ENCODE data around the gene FAM180A.

Gene FAM180A

GRCh38 chr7:135692055-135692454 is 56.6 kb downstream of the FAM180A start:
- H3K27ac ChIP-seq (replicated peaks), result no peak overlapping the region
- DNase-seq (ENCODE audit: low read depth in 1 of 2, low spot score in 1 of 2), result peak in 1 of 2 experiments; percentile 26
- TF ChIP-seq GABPA (IDR thresholded peaks at IDR 0.05; ENCODE audit: low read depth) (no peak), POLR2AphosphoS5 (IDR thresholded peaks at IDR 0.05; ENCODE audit: low read depth) (no peak), REST (IDR thresholded peaks at IDR 0.05; ENCODE audit: insufficient replicate concordance, low read depth) (no peak), CTCF (IDR thresholded peaks at IDR 0.05; ENCODE audit: insufficient read depth, low read length) (no peak), SPI1 (IDR thresholded peaks at IDR 0.05; ENCODE audit: borderline replicate concordance, low read depth) (no peak)
- H3K4me3 ChIP-seq (replicated peaks; ENCODE audit: insufficient read depth, low read length), result no peak overlapping the region
- no peaks in the 10 kb centered on the region for H3K27me3 ChIP-seq (ENCODE audit: insufficient read depth, poor library complexity, severe bottlenecking)

GRCh38 chr7:135690566-135690965 is 58.0 kb downstream of the FAM180A start:
- no peak overlapping the region for H3K27ac ChIP-seq (replicated peaks)
- H3K4me3 ChIP-seq (replicated peaks; ENCODE audit: insufficient read depth, low read length), result no peak overlapping the region
- H3K27me3 ChIP-seq (ENCODE audit: insufficient read depth, poor library complexity, severe bottlenecking), result no peaks in the 10 kb centered on the region
- TF ChIP-seq GABPA (IDR thresholded peaks at IDR 0.05; ENCODE audit: low read depth), result no peak
- TF ChIP-seq POLR2AphosphoS5 (IDR thresholded peaks at IDR 0.05; ENCODE audit: low read depth), result no peak
- TF ChIP-seq SPI1 (IDR thresholded peaks at IDR 0.05; ENCODE audit: borderline replicate concordance, low read depth), result no peak
- TF ChIP-seq CTCF (IDR thresholded peaks at IDR 0.05; ENCODE audit: insufficient read depth, low read length), result no peak
- no peak for TF ChIP-seq REST (IDR thresholded peaks at IDR 0.05; ENCODE audit: insufficient replicate concordance, low read depth)
- DNase-seq (ENCODE audit: low read depth in 1 of 2, low spot score in 1 of 2), result no peak

- TF ChIP-seq SPI1 (IDR thresholded peaks at IDR 0.05; ENCODE audit: borderline replicate concordance, low read depth), result no peak
- no peak for TF ChIP-seq REST (IDR thresholded peaks at IDR 0.05; ENCODE audit: insufficient replicate concordance, low read depth)
- no peak for TF ChIP-seq GABPA (IDR thresholded peaks at IDR 0.05; ENCODE audit: low read depth)
- no peak for TF ChIP-seq CTCF (IDR thresholded peaks at IDR 0.05; ENCODE audit: insufficient read depth, low read length)
- TF ChIP-seq POLR2AphosphoS5 (IDR thresholded peaks at IDR 0.05; ENCODE audit: low read depth), result no peak
- no peak overlapping the region for H3K4me3 ChIP-seq (replicated peaks; ENCODE audit: insufficient read depth, low read length)
- H3K27me3 ChIP-seq (ENCODE audit: insufficient read depth, poor library complexity, severe bottlenecking), result no peaks in the 10 kb centered on the region
- H3K27ac ChIP-seq (replicated peaks), result no peak overlapping the region
- no peak for DNase-seq (ENCODE audit: low read depth in 1 of 2, low spot score in 1 of 2)
These were observed 61.1 kb downstream of the FAM180A start for GRCh38 chr7:135687466-135687865.

All from HL-60 (cell line).